ENCODE results near the gene USP15. TPM values are rescaled to one million over a fixed set of nuclear protein-coding genes. Genes with fewer than 3 reads are reported as not detected.

Gene USP15
- total RNA-seq, 1 experiment from 2014 or later, result 35.3 TPM

DNA sequence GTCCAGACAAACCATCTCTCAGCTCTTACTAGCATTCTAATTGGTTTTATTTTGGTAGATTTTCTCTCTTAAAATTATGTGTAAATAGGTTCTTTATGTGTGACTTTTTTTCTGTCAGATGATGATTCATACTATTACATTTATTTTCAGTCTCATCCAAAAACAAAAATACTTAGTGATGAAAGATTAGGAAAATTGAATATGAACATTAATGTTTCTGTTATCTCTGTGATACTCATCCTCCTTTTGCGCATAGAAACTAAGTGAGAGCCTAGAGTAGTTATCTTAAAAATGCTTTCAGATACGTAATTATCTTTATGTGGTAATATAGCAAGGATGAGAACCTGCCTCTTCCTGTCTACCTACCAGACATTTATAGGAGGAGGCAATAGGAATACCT lies 122.3 kb downstream of the USP15 start:
- Histone ChIP-seq H2BK12ac (ENCODE audit: insufficient read length, low read depth, low read length) (no peak overlapping the region), H2AFZ (ENCODE audit: low read length) (no peak overlapping the region), H3K27ac (ENCODE audit: insufficient read length, low read depth, low read length) (no peak overlapping the region), H2BK120ac (ENCODE audit: low read depth, low read length, poor library complexity, severe bottlenecking) (no peak overlapping the region), H2BK5ac (ENCODE audit: insufficient read length, low read length) (no peak overlapping the region), H2AK5ac (ENCODE audit: insufficient read length, low read length) (no peak overlapping the region), H3K56ac (ENCODE audit: insufficient read length, low read depth, low read length) (no peak overlapping the region), H3K9me3 (ENCODE audit: control insufficient read depth, low read depth, low read length) (no peaks in the 10 kb centered on the region), H3K23ac (ENCODE audit: insufficient read length, low read depth, low read length) (no peak overlapping the region), H3K18ac (ENCODE audit: insufficient read length, low read depth, low read length) (no peak overlapping the region), H3T11ph (ENCODE audit: low read length) (no peak overlapping the region), H3K9ac (ENCODE audit: extremely low read depth, insufficient read length, low read length) (no peak overlapping the region), H3K79me1 (ENCODE audit: insufficient read depth, low read depth, low read length, poor library complexity, severe bottlenecking) (no peaks in the 10 kb centered on the region), H3K4me2 (ENCODE audit: insufficient read depth, insufficient read length, low read length) (no peak overlapping the region), H2BK15ac (ENCODE audit: low read depth, low read length) (no peak overlapping the region), H3K23me2 (ENCODE audit: insufficient read length, low read depth, low read length, poor library complexity, severe bottlenecking) (no peaks in the 10 kb centered on the region), H2BK20ac (ENCODE audit: low read depth, low read length, poor library complexity, severe bottlenecking) (no peak overlapping the region), H3K4ac (ENCODE audit: low read depth, low read length) (no peak overlapping the region), H4K91ac (ENCODE audit: insufficient read length, low read depth, low read length) (no peak overlapping the region), H3K79me2 (ENCODE audit: insufficient read depth, low read length) (no peaks in the 10 kb centered on the region), H4K8ac (replicated peaks; ENCODE audit: insufficient read length, low read depth, low read length) (no peak overlapping the region), H3K27me3 (ENCODE audit: insufficient read depth, low read length) (no peaks in the 10 kb centered on the region), H3K4me1 (ENCODE audit: insufficient read depth, low read length) (no peaks in the 10 kb centered on the region), H3K14ac (ENCODE audit: insufficient read depth, low read length) (no peak overlapping the region), H4K5ac (ENCODE audit: insufficient read length, low read depth, low read length) (no peak overlapping the region), H4K20me1 (ENCODE audit: control insufficient read depth, insufficient read depth, insufficient read length) (no peaks in the 10 kb centered on the region)
- Mint-ChIP-seq H3K4me1 (no peaks in the 10 kb centered on the region), H3K27ac (no peak overlapping the region), H3K9me3 (no peaks in the 10 kb centered on the region), H3K4me3 (no peak overlapping the region), H3K36me3 (ENCODE audit: insufficient read depth in 1 of 3, low read depth in 3 of 3) (no peaks in the 10 kb centered on the region), H3K27me3 (ENCODE audit: low read depth) (no peaks in the 10 kb centered on the region)
- DNase-seq, result no peak
- TF ChIP-seq, protein P1, sequence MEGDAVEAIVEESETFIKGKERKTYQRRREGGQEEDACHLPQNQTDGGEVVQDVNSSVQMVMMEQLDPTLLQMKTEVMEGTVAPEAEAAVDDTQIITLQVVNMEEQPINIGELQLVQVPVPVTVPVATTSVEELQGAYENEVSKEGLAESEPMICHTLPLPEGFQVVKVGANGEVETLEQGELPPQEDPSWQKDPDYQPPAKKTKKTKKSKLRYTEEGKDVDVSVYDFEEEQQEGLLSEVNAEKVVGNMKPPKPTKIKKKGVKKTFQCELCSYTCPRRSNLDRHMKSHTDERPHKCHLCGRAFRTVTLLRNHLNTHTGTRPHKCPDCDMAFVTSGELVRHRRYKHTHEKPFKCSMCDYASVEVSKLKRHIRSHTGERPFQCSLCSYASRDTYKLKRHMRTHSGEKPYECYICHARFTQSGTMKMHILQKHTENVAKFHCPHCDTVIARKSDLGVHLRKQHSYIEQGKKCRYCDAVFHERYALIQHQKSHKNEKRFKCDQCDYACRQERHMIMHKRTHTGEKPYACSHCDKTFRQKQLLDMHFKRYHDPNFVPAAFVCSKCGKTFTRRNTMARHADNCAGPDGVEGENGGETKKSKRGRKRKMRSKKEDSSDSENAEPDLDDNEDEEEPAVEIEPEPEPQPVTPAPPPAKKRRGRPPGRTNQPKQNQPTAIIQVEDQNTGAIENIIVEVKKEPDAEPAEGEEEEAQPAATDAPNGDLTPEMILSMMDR (conservative IDR thresholded peaks at IDR 0.05), result no peak
- WGBS (ENCODE audit: extremely low coverage, insufficient read length, low lambda C conversion rate), result no CpG with 5 or more reads among the region's 2 CpGs
